SU-DHL-6 (cell line): ENCODE measurements around the gene PSME4.

Experiments
- CTCF ChIP-seq: fragments of 200-600 bp; sonication (generic); IDR thresholded peaks from one replicate; pipeline ENCODE4 v1.5.1; 2017; ENCODE audit warnings: antibody characterized with exemption, mild to moderate bottlenecking, low read length, moderate library complexity; ENCODE audit not compliant: insufficient read depth, poor library complexity, severe bottlenecking
- EZH2phosphoT487 ChIP-seq: fragments of 200-600 bp; sonication (generic), shearing (Covaris generic); conservative IDR thresholded peaks from 2 replicates; pipeline ENCODE4 v1.6.1; 2018; ENCODE audit warnings: mild to moderate bottlenecking, antibody characterized with exemption, low read length, moderate library complexity, mixed read lengths

GRCh38 chr2:53970724-53971602, at the start of gene PSME4:
- TF ChIP-seq CTCF (no peak), EZH2phosphoT487 (no peak)
